HG02610 (cell line): ENCODE results near the gene RAP2C.

ENCODE experiments used
- ATAC-seq: cut with Tn5 transposase; IDR thresholded peaks from one replicate; pipeline ENCODE4 v1.9.1; 2021; ENCODE audit warnings: mild to moderate bottlenecking, moderate library complexity; ENCODE audit not compliant: unreplicated experiment

RAP2C gene

GRCh38 chrX:132219343-132219768, at the start of gene RAP2C:
Gene RAP2C, minus strand, starts transcription at chrX:132219447. Its CDS starts 2,179 bp downstream, at chrX:132217268.
- peak; percentile 53 for ATAC-seq

GRCh38 chrX:132267392-132267791, 48.1 kb upstream of the RAP2C start:
- no peak for ATAC-seq

GRCh38 chrX:132266583-132267355, 47.5 kb upstream of the RAP2C start:
- peak; percentile 75 for ATAC-seq

- no peak for ATAC-seq
Observed at GRCh38 chrX:132263127-132263526, 43.9 kb upstream of the RAP2C start.

GRCh38 chrX:132258509-132258908, 39.3 kb upstream of the RAP2C start:
- no peak for ATAC-seq

- ATAC-seq: no peak
Observed at GRCh38 chrX:132257116-132257515, 37.9 kb upstream of the RAP2C start.

GRCh38 chrX:132236121-132236520, 16.9 kb upstream of the RAP2C start:
- no peak for ATAC-seq

- ATAC-seq: no peak
Observed at GRCh38 chrX:132235488-132235887, 16.2 kb upstream of the RAP2C start.

- no peak for ATAC-seq
Observed at GRCh38 chrX:132231587-132231986, 12.3 kb upstream of the RAP2C start.

GRCh38 chrX:132227383-132228112, 8.3 kb upstream of the RAP2C start:
- ATAC-seq: no peak

GRCh38 chrX:132226169-132226568, 6.9 kb upstream of the RAP2C start:
- ATAC-seq: no peak

GRCh38 chrX:132218100-132218812, 991 bp downstream of the RAP2C start:
- ATAC-seq: peak; percentile 51

GRCh38 chrX:132217203-132218073, 1.8 kb downstream of the RAP2C start:
- peak; percentile 66 for ATAC-seq

GRCh38 chrX:132216806-132217202, 2.4 kb downstream of the RAP2C start:
- ATAC-seq: peak; percentile 24

- no peak for ATAC-seq
Observed at GRCh38 chrX:132216283-132216682, 3.0 kb downstream of the RAP2C start.

GRCh38 chrX:132214518-132214917, 4.7 kb downstream of the RAP2C start:
- ATAC-seq: peak; percentile 22

- no peak for ATAC-seq
Observed at GRCh38 chrX:132209527-132209926, 9.7 kb downstream of the RAP2C start.

- ATAC-seq: no peak
Observed at GRCh38 chrX:132208422-132208821, 10.8 kb downstream of the RAP2C start.

GRCh38 chrX:132207996-132208395, 11.3 kb downstream of the RAP2C start:
- ATAC-seq: no peak

- ATAC-seq: no peak
Observed at GRCh38 chrX:132206259-132206658, 13.0 kb downstream of the RAP2C start.

GRCh38 chrX:132204629-132205028, 14.6 kb downstream of the RAP2C start:
- no peak for ATAC-seq
